Effector memory CD4-positive, alpha-beta T cell (primary cell): ENCODE results near the gene CLDN22.

Experiments
- DNase-seq, 3 donors: peaks; one replicate each; pipeline ENCODE4 v3.0.0-alpha.2; 2020
- H3K27ac ChIP-seq: 2 replicates; pipeline ENCODE4 v1.7.0; 2013; ENCODE audit warnings: mild to moderate bottlenecking, low read length, moderate library complexity; ENCODE audit not compliant: insufficient read depth, poor library complexity, severe bottlenecking
- H3K27me3 ChIP-seq: replicated peaks from 2 replicates; pipeline ENCODE4 v1.7.0; 2013; ENCODE audit warnings: mild to moderate bottlenecking, low read length; ENCODE audit not compliant: insufficient read depth, control insufficient read depth, poor library complexity, severe bottlenecking
- H3K36me3 ChIP-seq: 2 replicates; pipeline ENCODE4 v1.7.0; 2013; ENCODE audit warnings: mild to moderate bottlenecking, low read length, moderate library complexity; ENCODE audit not compliant: control insufficient read depth, insufficient read depth
- H3K4me1 ChIP-seq: 2 replicates; pipeline ENCODE4 v1.7.0; 2013; ENCODE audit warnings: low read length, mild to moderate bottlenecking; ENCODE audit not compliant: control insufficient read depth, insufficient read depth, poor library complexity, severe bottlenecking
- H3K4me3 ChIP-seq: 2 replicates; pipeline ENCODE4 v1.7.0; 2013; ENCODE audit warnings: low read length, low read depth, mild to moderate bottlenecking; ENCODE audit not compliant: insufficient read depth, poor library complexity, severe bottlenecking
- H3K9me3 ChIP-seq: 2 replicates; pipeline ENCODE4 v1.7.0; 2013; ENCODE audit warnings: mild to moderate bottlenecking, low read length, moderate library complexity; ENCODE audit not compliant: control insufficient read depth

CLDN22 gene

GRCh38 chr4:183304067-183304466 is 16.0 kb downstream of the CLDN22 start:
- H3K27ac ChIP-seq = no peak overlapping the region
- no peak for DNase-seq
- no peaks in the 10 kb centered on the region for H3K9me3 ChIP-seq
- no peaks in the 10 kb centered on the region for H3K36me3 ChIP-seq
- no peak overlapping the region for H3K4me3 ChIP-seq
- no peaks in the 10 kb centered on the region for H3K4me1 ChIP-seq
- no peaks in the 10 kb centered on the region for H3K27me3 ChIP-seq

GRCh38 chr4:183303301-183303700 is 16.8 kb downstream of the CLDN22 start:
- Histone ChIP-seq H3K9me3 (no peaks in the 10 kb centered on the region), H3K36me3 (no peaks in the 10 kb centered on the region), H3K27ac (no peak overlapping the region), H3K4me3 (no peak overlapping the region), H3K27me3 (no peaks in the 10 kb centered on the region), H3K4me1 (no peaks in the 10 kb centered on the region)
- DNase-seq = no peak

- no peaks in the 10 kb centered on the region for H3K4me1 ChIP-seq
- no peak overlapping the region for H3K27ac ChIP-seq
- no peaks in the 10 kb centered on the region for H3K36me3 ChIP-seq
- no peak overlapping the region for H3K4me3 ChIP-seq
- no peak for DNase-seq
- no peaks in the 10 kb centered on the region for H3K9me3 ChIP-seq
- no peaks in the 10 kb centered on the region for H3K27me3 ChIP-seq
These were observed 19.4 kb downstream of the CLDN22 start for GRCh38 chr4:183300655-183301054.

GRCh38 chr4:183300070-183300469 is 20.0 kb downstream of the CLDN22 start:
- Histone ChIP-seq H3K27me3 (no peaks in the 10 kb centered on the region), H3K4me1 (no peaks in the 10 kb centered on the region)

GRCh38 chr4:183299464-183299863 is 20.6 kb downstream of the CLDN22 start:
- no peaks in the 10 kb centered on the region for H3K4me1 ChIP-seq
- DNase-seq = no peak

More at GRCh38 chr4:183300070-183300469, 20.0 kb downstream of the CLDN22 start:
- H3K9me3 ChIP-seq = no peaks in the 10 kb centered on the region
- H3K36me3 ChIP-seq = no peaks in the 10 kb centered on the region
- no peak overlapping the region for H3K4me3 ChIP-seq
- DNase-seq = no peak
- no peak overlapping the region for H3K27ac ChIP-seq

GRCh38 chr4:183297675-183298074 is 22.4 kb downstream of the CLDN22 start:
- Histone ChIP-seq H3K27me3 (no peaks in the 10 kb centered on the region), H3K36me3 (no peaks in the 10 kb centered on the region), H3K4me1 (no peaks in the 10 kb centered on the region), H3K27ac (no peak overlapping the region), H3K4me3 (no peak overlapping the region), H3K9me3 (no peaks in the 10 kb centered on the region)
- DNase-seq = no peak

More at GRCh38 chr4:183299464-183299863, 20.6 kb downstream of the CLDN22 start:
- Histone ChIP-seq H3K36me3 (no peaks in the 10 kb centered on the region), H3K4me3 (no peak overlapping the region), H3K9me3 (no peaks in the 10 kb centered on the region), H3K27ac (no peak overlapping the region), H3K27me3 (no peaks in the 10 kb centered on the region)

- Histone ChIP-seq H3K4me1 (no peaks in the 10 kb centered on the region), H3K9me3 (no peaks in the 10 kb centered on the region), H3K4me3 (no peak overlapping the region), H3K36me3 (no peaks in the 10 kb centered on the region), H3K27me3 (no peaks in the 10 kb centered on the region), H3K27ac (no peak overlapping the region)
- no peak for DNase-seq
These were observed 24.4 kb downstream of the CLDN22 start for GRCh38 chr4:183295711-183296110.

GRCh38 chr4:183291070-183291469 is 29.0 kb downstream of the CLDN22 start:
- Histone ChIP-seq H3K4me1 (no peaks in the 10 kb centered on the region), H3K9me3 (no peaks in the 10 kb centered on the region), H3K27ac (no peak overlapping the region), H3K36me3 (no peaks in the 10 kb centered on the region), H3K4me3 (no peak overlapping the region), H3K27me3 (no peaks in the 10 kb centered on the region)
- DNase-seq = no peak

- no peak overlapping the region for H3K27ac ChIP-seq
- H3K27me3 ChIP-seq = no peaks in the 10 kb centered on the region
- no peak overlapping the region for H3K4me3 ChIP-seq
- no peak for DNase-seq
- no peaks in the 10 kb centered on the region for H3K4me1 ChIP-seq
- no peaks in the 10 kb centered on the region for H3K9me3 ChIP-seq
- no peaks in the 10 kb centered on the region for H3K36me3 ChIP-seq
These were observed 30.4 kb downstream of the CLDN22 start for GRCh38 chr4:183289688-183290087.

GRCh38 chr4:183288955-183289354 is 31.1 kb downstream of the CLDN22 start:
- no peaks in the 10 kb centered on the region for H3K9me3 ChIP-seq
- DNase-seq = no peak
- H3K27ac ChIP-seq = no peak overlapping the region
- no peaks in the 10 kb centered on the region for H3K27me3 ChIP-seq
- no peak overlapping the region for H3K4me3 ChIP-seq
- H3K36me3 ChIP-seq = no peaks in the 10 kb centered on the region
- H3K4me1 ChIP-seq = no peaks in the 10 kb centered on the region

- Histone ChIP-seq H3K4me3 (no peak overlapping the region), H3K4me1 (no peaks in the 10 kb centered on the region), H3K9me3 (no peaks in the 10 kb centered on the region), H3K36me3 (no peaks in the 10 kb centered on the region), H3K27me3 (no peaks in the 10 kb centered on the region), H3K27ac (no peak overlapping the region)
- no peak for DNase-seq
These were observed 32.4 kb downstream of the CLDN22 start for GRCh38 chr4:183287677-183288076.
